Measurements from ENCODE around the gene TFF3.

Gene TFF3

GRCh38 chr21:42315296-42315891 lies at the start of gene TFF3:
Gene TFF3 (minus strand): TSS chr21:42315409. CDS start chr21:42315374, 35 bp downstream.
- no peak for DNase-seq

GRCh38 chr21:42364304-42364865 lies 49.2 kb upstream of the TFF3 start:
- no peak for DNase-seq

GRCh38 chr21:42363312-42363711 lies 48.1 kb upstream of the TFF3 start:
- DNase-seq: no peak

- DNase-seq: no peak
Observed at GRCh38 chr21:42362700-42363099, 47.5 kb upstream of the TFF3 start.

GRCh38 chr21:42362198-42362597 lies 47.0 kb upstream of the TFF3 start:
- DNase-seq: no peak

- DNase-seq: no peak
Observed at GRCh38 chr21:42361286-42361685, 46.1 kb upstream of the TFF3 start.

GRCh38 chr21:42360317-42360716 lies 45.1 kb upstream of the TFF3 start:
- DNase-seq: no peak

GRCh38 chr21:42358937-42359336 lies 43.7 kb upstream of the TFF3 start:
- no peak for DNase-seq

GRCh38 chr21:42358261-42358660 lies 43.1 kb upstream of the TFF3 start:
- DNase-seq: no peak

GRCh38 chr21:42357307-42357706 lies 42.1 kb upstream of the TFF3 start:
- DNase-seq: no peak

- no peak for DNase-seq
Observed at GRCh38 chr21:42356650-42357049, 41.4 kb upstream of the TFF3 start.

GRCh38 chr21:42356046-42356445 lies 40.8 kb upstream of the TFF3 start:
- no peak for DNase-seq

- DNase-seq: no peak
Observed at GRCh38 chr21:42353623-42354022, 38.4 kb upstream of the TFF3 start.

GRCh38 chr21:42352441-42353095 lies 37.4 kb upstream of the TFF3 start:
- no peak for DNase-seq

GRCh38 chr21:42351626-42352440 lies 36.6 kb upstream of the TFF3 start:
- DNase-seq: no peak

GRCh38 chr21:42350927-42351426 lies 35.8 kb upstream of the TFF3 start, which contains the start of gene TFF2:
Gene TFF2 (minus strand): TSS chr21:42350994. CDS start chr21:42350957, 37 bp downstream.
- DNase-seq: no peak

- no peak for DNase-seq
Observed at GRCh38 chr21:42350318-42350910, 35.2 kb upstream of the TFF3 start.

- no peak for DNase-seq
Observed at GRCh38 chr21:42349420-42350317, 34.5 kb upstream of the TFF3 start.

GRCh38 chr21:42348762-42349161 lies 33.6 kb upstream of the TFF3 start:
- no peak for DNase-seq

GRCh38 chr21:42347601-42348327 lies 32.6 kb upstream of the TFF3 start:
- no peak for DNase-seq

All from activated naive CD4-positive, alpha-beta T cell treated with anti-CD3 and anti-CD28 coated beads, Interleukin-2, amount 50 U/mL, for 16 hours (primary cell).